Activated B cell treated with CpG ODN at 0.5 μM for 24 hours (primary cell): Measurements from ENCODE around the gene TRIM66. TPM values are rescaled to one million over a fixed set of nuclear protein-coding genes. Genes with fewer than 3 reads are reported as not detected.

Source experiments
- ATAC-seq: fragments of 200-7000 bp; cut with Tn5 transposase; one replicate; pipeline ENCODE4 v1.10.0; 2021; ENCODE audit warnings: low read depth, mild to moderate bottlenecking, moderate library complexity
- CTCF ChIA-PET: fragments of 350-600 bp; sonication (Branson Sonifier 250); formaldehyde crosslinking; loops from one replicate; lab custom pipeline; 2021; ENCODE audit warnings: antibody characterized with exemption; lab: Charles Lee
- POLR2A ChIA-PET: fragments of 350-600 bp; sonication (Branson Sonifier 250); formaldehyde crosslinking; loops from one replicate; lab custom pipeline; 2021; ENCODE audit warnings: antibody characterized with exemption; lab: Charles Lee
- DNase-seq: peaks from one replicate; pipeline ENCODE4 v3.0.0; 2022
- H3K27ac Mint-ChIP-seq: one replicate; pipeline ENCODE4 v1.8.0; 2020; ENCODE audit warnings: mixed read lengths
- H3K27me3 Mint-ChIP-seq: one replicate; pipeline ENCODE4 v1.8.0; 2021; ENCODE audit warnings: mixed read lengths
- H3K36me3 Mint-ChIP-seq: one replicate; pipeline ENCODE4 v1.8.0; 2021; ENCODE audit warnings: low read depth, mixed read lengths
- H3K4me1 Mint-ChIP-seq: one replicate; pipeline ENCODE4 v1.8.0; 2021; ENCODE audit warnings: mixed read lengths
- H3K4me3 Mint-ChIP-seq: one replicate; pipeline ENCODE4 v1.8.0; 2020; ENCODE audit warnings: mild to moderate bottlenecking, mixed read lengths
- H3K9me3 Mint-ChIP-seq: one replicate; pipeline ENCODE4 v1.8.0; 2020; ENCODE audit warnings: mixed read lengths
- intact Hi-C: fragments of 100-400 bp; cut with micrococcal nuclease; formaldehyde crosslinking; loops from one replicate; pipeline ENCODE4 v1.15.1; 2024
- total RNA-seq: library from RNA; stranded (reverse); gene quantifications from 2 replicates; pipeline ENCODE4 v1.2.3, GENCODE V29; 2022
- TF ChIP-seq, protein P1 (sequence below): fragments of 200-600 bp; IDR thresholded peaks from one replicate; pipeline ENCODE4 v1.8.0; 2022; ENCODE audit warnings: antibody characterized with exemption, mild to moderate bottlenecking

TRIM66 gene
- total RNA-seq, 1 donor from 2014 or later = 12.4 TPM

DNA sequence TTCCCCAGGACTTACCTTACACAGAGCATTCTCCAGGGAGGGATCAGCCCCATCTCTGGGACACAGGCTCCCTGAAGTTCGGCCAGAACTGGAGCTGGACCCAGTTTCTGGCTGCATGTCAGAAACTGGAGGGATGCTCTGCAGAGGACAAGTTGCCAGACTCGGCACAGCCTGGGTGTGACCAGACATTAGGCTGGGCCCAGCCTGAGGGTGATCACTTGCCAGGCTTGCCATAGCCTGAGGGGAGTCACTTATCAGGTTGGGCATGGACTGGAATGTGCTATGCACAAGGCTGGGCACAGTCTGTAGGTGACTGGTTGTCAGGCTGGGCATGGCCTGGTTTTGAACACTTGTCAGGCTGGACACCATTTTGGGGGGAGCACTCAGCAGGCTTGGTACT, 57.8 kb downstream of the TRIM66 start:
- peaks cover 50% of the 10 kb centered on the region for H3K36me3 Mint-ChIP-seq
- DNase-seq = no peak
- intact Hi-C loops = no loop called here
- H3K4me3 Mint-ChIP-seq = no peak overlapping the region
- POLR2A ChIA-PET = no interaction called here
- CTCF ChIA-PET = no interaction called here
- TF ChIP-seq, protein P1, sequence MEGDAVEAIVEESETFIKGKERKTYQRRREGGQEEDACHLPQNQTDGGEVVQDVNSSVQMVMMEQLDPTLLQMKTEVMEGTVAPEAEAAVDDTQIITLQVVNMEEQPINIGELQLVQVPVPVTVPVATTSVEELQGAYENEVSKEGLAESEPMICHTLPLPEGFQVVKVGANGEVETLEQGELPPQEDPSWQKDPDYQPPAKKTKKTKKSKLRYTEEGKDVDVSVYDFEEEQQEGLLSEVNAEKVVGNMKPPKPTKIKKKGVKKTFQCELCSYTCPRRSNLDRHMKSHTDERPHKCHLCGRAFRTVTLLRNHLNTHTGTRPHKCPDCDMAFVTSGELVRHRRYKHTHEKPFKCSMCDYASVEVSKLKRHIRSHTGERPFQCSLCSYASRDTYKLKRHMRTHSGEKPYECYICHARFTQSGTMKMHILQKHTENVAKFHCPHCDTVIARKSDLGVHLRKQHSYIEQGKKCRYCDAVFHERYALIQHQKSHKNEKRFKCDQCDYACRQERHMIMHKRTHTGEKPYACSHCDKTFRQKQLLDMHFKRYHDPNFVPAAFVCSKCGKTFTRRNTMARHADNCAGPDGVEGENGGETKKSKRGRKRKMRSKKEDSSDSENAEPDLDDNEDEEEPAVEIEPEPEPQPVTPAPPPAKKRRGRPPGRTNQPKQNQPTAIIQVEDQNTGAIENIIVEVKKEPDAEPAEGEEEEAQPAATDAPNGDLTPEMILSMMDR = no peak
- no peak for ATAC-seq
- H3K4me1 Mint-ChIP-seq = no peaks in the 10 kb centered on the region
- H3K27ac Mint-ChIP-seq = no peak overlapping the region
- H3K27me3 Mint-ChIP-seq = no peaks in the 10 kb centered on the region
- no peaks in the 10 kb centered on the region for H3K9me3 Mint-ChIP-seq

DNA sequence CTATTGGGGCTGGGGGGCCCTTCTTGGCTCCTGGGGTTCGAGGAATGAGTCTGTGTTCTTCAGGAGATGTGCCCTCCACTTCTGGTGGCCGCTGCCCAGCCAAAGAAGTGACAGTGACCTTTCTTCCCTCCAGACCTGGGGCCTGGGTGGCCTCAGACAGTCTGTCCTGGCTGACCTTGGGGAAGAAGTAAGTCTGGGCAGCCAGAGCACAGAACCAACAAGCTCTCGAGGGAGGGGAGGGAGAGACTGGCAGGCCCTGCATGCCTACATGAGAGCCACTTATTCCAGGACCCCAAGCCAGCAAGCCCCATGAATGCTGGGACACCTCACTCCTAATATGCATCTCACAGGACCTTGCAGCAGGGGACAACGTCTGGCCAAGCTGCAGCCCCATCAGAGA, 61.3 kb downstream of the TRIM66 start:
- no peak for DNase-seq
- Mint-ChIP-seq H3K9me3 (no peaks in the 10 kb centered on the region), H3K4me3 (no peak overlapping the region), H3K36me3 (peaks cover 67% of the 10 kb centered on the region), H3K4me1 (no peaks in the 10 kb centered on the region), H3K27ac (no peak overlapping the region), H3K27me3 (no peaks in the 10 kb centered on the region)
- intact Hi-C loops = no loop called here
- TF ChIP-seq, protein P1 = no peak
- ChIA-PET CTCF (no interaction called here), POLR2A (no interaction called here)
- ATAC-seq = no peak

DNA sequence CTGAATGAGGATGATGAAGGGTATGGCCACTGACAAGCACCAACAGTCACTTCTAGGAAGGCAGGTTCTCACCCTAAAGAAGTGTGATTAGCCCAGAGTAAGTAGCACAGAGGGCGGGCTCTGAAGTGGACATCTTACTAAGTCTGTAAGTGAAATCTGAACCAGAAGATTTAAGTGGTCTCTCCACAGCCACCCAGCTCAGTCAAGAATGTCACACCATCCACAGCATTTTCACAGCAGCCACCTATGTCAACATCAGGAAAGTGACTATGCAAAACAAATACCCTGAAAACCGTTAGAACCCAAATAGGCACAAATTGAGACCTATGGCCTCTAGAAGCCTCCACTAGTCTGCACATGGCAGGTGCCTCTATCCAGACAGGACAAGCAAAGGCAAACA, 65.4 kb downstream of the TRIM66 start:
- ChIA-PET CTCF (no interaction called here), POLR2A (no interaction called here)
- TF ChIP-seq, protein P1 = no peak
- Mint-ChIP-seq H3K27ac (no peak overlapping the region), H3K4me3 (no peak overlapping the region), H3K4me1 (no peaks in the 10 kb centered on the region), H3K27me3 (no peaks in the 10 kb centered on the region), H3K9me3 (no peaks in the 10 kb centered on the region), H3K36me3 (peaks cover 52% of the 10 kb centered on the region)
- ATAC-seq = no peak
- intact Hi-C loops = no loop called here
- DNase-seq = no peak

DNA sequence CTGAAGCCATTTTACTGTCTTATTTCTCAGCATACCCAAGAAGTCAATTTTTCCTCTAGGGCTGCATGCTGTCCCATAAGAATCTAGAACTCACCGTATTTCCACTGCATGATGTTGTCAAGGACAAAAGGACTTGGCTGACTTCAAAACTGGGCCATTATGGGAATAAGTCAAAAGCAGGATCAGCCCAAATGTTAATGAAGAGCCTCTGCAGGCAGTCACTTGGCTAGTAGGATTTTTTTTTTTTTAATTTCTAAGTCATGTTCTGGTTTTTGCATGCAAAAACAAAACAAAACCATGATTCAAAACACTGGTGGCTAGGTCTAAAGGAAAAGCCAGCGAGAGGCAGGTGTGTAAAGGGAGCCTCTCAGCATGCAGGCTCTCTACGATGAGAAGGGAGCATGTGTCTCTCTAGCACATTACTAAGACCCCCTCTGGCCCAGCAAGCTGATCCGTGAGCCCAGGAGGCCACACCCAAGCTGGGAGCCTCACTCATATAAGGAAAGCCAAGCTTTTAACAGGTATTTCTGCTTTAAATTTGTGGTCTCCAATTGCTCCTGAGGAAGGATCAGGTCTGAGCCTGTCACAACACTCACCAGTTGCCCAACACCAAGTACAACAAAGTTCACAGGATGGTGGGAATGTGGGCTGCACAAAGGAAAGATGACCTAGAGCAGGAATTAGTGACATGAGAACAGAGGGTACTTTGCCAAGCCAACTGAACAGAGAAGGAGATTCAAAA, 67.0 kb downstream of the TRIM66 start:
- POLR2A ChIA-PET = no interaction called here
- Mint-ChIP-seq H3K4me3 (no peak overlapping the region), H3K27me3 (no peaks in the 10 kb centered on the region), H3K27ac (no peak overlapping the region), H3K36me3 (peaks cover 36% of the 10 kb centered on the region), H3K4me1 (no peaks in the 10 kb centered on the region), H3K9me3 (no peaks in the 10 kb centered on the region)
- DNase-seq (no peak), ATAC-seq (no peak)
- intact Hi-C loops = no loop called here
- TF ChIP-seq, protein P1 = no peak
- CTCF ChIA-PET = no interaction called here

DNA sequence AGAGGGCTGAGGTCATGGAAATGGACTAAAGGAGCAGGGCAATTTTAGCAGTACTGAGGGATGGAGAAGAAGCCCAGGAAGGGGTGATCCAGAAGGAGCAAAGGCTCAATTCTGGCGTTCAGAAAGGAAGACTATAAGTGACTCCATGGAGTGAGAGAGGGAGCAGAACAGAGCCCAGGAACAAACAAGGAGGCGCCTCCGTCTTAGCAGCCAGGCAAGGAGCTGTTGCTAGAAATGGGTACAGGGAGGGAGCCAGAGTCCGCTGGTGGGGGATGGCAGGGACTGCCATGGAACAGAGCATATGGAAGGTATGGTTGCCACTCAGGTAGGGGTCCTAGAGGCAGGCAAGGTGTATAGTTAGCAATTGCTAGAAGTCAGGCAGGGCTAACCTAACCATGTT, 68.0 kb downstream of the TRIM66 start:
- Mint-ChIP-seq H3K36me3 (peaks cover 29% of the 10 kb centered on the region), H3K27me3 (no peaks in the 10 kb centered on the region), H3K27ac (no peak overlapping the region), H3K4me1 (no peaks in the 10 kb centered on the region), H3K4me3 (no peak overlapping the region), H3K9me3 (no peaks in the 10 kb centered on the region)
- TF ChIP-seq, protein P1 = no peak
- DNase-seq (no peak), ATAC-seq (no peak)
- ChIA-PET POLR2A (no interaction called here), CTCF (no interaction called here)
- intact Hi-C loops = no loop called here
